WERI-Rb-1 (cell line): ENCODE measurements around the gene SRSF1.

Experiments used
- DNase-seq: peaks from one replicate; pipeline ENCODE4 v3.0.0-alpha.2; 2020
- H3K27ac ChIP-seq: fragments of 250-450 bp; sonication (Bioruptor Pico); 2 replicates; pipeline ENCODE4 v1.5.1; 2020; ENCODE audit warnings: mild to moderate bottlenecking, moderate library complexity
- H3K27me3 ChIP-seq: fragments of 250-450 bp; sonication (Bioruptor Pico); 2 replicates; pipeline ENCODE4 v1.5.1; 2021; ENCODE audit warnings: mild to moderate bottlenecking, low read depth, moderate library complexity; ENCODE audit not compliant: insufficient read depth, severe bottlenecking
- H3K36me3 ChIP-seq: fragments of 250-450 bp; sonication (Bioruptor Pico); 2 replicates; pipeline ENCODE4 v1.5.1; 2020; ENCODE audit warnings: mild to moderate bottlenecking, moderate library complexity
- H3K4me3 ChIP-seq: 2 replicates; pipeline ENCODE4 v1.5.1; 2011; ENCODE audit warnings: low read depth, mild to moderate bottlenecking, control low read depth, low read length
- H3K9me3 ChIP-seq: fragments of 250-450 bp; sonication (Bioruptor Pico); 2 replicates; pipeline ENCODE4 v1.5.1; 2021; ENCODE audit warnings: mild to moderate bottlenecking, moderate library complexity; ENCODE audit not compliant: severe bottlenecking
- TF ChIP-seq, protein P1 (sequence below): IDR thresholded peaks from 2 replicates; pipeline ENCODE4 v1.5.1; 2011; ENCODE audit warnings: low read depth, mild to moderate bottlenecking, control low read depth, inconsistent platforms, low read length

Gene SRSF1, protein sequence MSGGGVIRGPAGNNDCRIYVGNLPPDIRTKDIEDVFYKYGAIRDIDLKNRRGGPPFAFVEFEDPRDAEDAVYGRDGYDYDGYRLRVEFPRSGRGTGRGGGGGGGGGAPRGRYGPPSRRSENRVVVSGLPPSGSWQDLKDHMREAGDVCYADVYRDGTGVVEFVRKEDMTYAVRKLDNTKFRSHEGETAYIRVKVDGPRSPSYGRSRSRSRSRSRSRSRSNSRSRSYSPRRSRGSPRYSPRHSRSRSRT

DNA sequence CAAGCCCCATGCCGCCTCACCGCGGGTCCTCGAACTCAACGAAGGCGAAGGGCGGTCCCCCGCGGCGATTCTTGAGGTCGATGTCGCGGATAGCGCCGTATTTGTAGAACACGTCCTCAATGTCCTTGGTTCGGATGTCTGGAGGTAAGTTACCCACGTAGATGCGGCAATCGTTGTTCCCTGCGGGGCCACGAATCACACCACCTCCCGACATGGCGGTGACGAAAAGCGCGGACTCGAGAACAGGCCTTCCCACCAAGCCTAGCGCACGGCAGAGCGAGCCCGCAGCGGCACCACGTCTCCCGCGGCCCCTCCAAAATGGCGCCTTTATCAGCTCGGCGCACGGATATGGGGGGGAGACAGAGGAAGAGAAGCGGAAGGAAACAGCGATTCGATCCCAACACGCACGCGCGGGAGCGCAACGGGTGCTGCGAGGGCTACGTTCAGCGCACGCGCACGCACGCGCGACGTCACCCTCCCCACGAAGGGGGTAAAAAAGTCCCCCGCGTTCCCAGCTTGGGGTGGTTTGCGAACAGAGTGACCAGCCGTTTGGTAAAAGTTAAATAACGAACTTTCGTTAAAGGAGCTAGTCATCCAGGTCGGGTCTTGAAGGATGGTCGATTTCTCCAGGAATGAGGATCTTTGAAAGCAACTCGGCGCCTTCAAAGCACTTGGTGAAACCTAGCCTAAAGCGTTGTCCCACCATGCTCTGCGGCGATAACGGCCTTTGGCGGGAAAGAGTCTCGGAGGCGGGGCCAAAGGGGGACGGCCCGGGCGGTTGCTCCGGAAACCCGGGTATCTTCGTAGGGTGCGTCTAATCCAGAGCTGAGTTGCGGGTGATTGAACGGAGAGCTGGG, at the start of gene SRSF1:
TSS of gene SRSF1 (minus strand) at position 323 of the 857 bp plus-strand sequence. CDS start at position 214, 109 bp downstream.
- TF ChIP-seq, protein P1, sequence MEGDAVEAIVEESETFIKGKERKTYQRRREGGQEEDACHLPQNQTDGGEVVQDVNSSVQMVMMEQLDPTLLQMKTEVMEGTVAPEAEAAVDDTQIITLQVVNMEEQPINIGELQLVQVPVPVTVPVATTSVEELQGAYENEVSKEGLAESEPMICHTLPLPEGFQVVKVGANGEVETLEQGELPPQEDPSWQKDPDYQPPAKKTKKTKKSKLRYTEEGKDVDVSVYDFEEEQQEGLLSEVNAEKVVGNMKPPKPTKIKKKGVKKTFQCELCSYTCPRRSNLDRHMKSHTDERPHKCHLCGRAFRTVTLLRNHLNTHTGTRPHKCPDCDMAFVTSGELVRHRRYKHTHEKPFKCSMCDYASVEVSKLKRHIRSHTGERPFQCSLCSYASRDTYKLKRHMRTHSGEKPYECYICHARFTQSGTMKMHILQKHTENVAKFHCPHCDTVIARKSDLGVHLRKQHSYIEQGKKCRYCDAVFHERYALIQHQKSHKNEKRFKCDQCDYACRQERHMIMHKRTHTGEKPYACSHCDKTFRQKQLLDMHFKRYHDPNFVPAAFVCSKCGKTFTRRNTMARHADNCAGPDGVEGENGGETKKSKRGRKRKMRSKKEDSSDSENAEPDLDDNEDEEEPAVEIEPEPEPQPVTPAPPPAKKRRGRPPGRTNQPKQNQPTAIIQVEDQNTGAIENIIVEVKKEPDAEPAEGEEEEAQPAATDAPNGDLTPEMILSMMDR = no peak

DNA sequence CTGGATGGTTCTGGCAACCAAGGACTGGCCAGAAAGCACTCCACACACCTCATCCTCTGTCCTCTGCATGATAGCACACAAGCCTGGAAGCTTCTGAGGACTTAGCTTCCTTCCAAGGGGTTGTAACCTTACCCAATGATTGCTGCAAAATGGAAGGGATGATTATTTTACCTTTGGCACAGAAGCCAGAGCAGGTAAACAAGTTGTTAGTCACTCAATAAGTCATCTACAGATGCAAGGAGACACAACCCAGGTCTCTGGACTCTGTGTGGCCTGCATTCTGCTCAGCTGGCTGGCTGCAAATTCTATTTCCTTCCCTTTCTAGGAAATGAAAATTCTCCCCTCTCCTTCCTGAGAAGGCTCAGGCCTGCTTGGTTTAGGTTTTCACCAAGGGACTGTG, 49.4 kb upstream of the SRSF1 start:
- Histone ChIP-seq H3K9me3 (no peaks in the 10 kb centered on the region), H3K27me3 (no peaks in the 10 kb centered on the region), H3K4me3 (no peak overlapping the region), H3K36me3 (no peaks in the 10 kb centered on the region), H3K27ac (no peak overlapping the region)
- TF ChIP-seq, protein P1 = no peak
- DNase-seq = no peak

More for the DNA sequence above, at the start of gene SRSF1:
- H3K4me3 ChIP-seq = peak within 1 kb of the TSS; percentile 100
- DNase-seq = peak; percentile 99
- H3K27ac ChIP-seq = peak within 1 kb of the TSS; percentile 99
- H3K9me3 ChIP-seq = peaks cover 6% of the 10 kb centered on the region
- H3K36me3 ChIP-seq = peaks cover 52% of the 10 kb centered on the region
- H3K27me3 ChIP-seq = no peaks in the 10 kb centered on the region

DNA sequence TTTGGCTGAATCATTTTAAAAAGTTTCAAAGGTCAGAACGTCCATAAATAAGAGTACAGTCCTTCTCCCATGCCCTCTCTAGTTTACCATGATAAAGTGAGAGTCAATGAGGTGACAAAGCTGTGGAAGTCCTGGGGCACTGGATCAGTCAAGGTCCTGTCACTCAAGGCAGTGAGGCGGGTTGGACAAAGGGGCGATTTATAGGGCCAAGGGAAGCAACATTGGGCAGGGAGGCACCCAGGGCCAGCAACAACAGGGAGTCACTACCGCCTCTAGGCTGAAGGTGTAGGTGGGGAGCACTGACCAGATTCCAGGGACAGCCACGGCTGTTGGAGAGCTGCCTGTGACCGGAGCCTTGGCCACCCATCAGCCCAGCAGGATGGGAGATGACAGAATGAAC, 47.6 kb upstream of the SRSF1 start:
- no peak for DNase-seq
- no peaks in the 10 kb centered on the region for H3K27me3 ChIP-seq
- H3K4me3 ChIP-seq = no peak overlapping the region
- H3K36me3 ChIP-seq = no peaks in the 10 kb centered on the region
- TF ChIP-seq, protein P1 = no peak
- H3K9me3 ChIP-seq = no peaks in the 10 kb centered on the region
- H3K27ac ChIP-seq = no peak overlapping the region

DNA sequence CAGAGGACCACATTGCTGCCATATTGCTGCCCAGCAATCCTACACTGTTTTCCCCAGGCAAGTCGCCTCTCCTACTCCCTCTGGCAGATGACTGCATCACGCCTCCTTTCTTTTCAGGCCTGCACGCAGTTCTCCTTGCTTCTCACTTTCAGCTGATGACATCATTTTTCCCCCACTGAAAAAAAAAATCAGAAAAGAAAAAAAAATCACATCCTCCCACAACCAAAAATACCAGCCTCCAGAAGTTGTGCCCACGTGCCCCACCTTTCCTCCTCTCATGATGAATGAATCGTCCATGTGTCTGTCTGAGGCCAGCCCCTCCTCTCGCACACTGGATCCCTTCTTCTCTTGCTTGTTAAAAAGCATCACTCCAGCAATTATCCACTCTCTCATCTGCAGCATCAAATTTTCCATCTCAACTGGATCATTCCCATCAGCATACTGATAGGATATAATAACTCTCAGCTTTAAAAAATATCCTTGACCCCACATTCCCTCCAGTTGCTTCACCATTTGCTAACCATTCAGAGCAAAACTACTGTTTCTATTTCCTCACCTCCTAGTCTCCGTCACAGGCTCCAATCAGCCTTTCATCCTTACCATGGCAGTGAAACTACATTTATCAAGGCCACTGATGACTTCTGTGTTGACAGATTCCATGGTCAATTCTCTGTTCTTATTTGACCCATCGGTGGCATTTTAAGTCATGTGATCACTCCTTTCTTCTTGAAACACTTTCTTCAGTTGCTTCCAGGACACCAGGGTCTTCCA, 46.1 kb upstream of the SRSF1 start:
- H3K27me3 ChIP-seq = no peaks in the 10 kb centered on the region
- TF ChIP-seq, protein P1 = no peak
- no peak overlapping the region for H3K4me3 ChIP-seq
- no peak overlapping the region for H3K27ac ChIP-seq
- DNase-seq = no peak
- H3K9me3 ChIP-seq = no peaks in the 10 kb centered on the region
- H3K36me3 ChIP-seq = no peaks in the 10 kb centered on the region

DNA sequence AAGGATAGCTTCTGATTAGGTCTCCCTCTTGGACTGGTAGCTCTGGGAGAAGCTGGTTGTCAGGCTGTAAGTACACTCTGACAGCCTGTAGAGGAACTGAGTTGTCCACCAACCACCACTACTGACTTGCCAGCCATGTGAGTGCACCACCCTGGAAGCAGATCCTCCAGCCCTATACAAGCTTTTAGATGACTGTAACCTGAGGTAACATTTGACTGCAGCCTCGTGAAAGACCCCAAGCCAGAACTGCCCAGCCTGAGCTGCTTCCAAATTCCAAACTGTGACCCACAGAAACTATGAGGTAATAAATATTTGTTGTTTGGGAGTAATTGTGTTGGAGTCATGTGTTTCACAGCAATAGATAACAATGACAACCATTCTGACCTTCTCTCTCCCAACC, 45.4 kb upstream of the SRSF1 start:
- DNase-seq = no peak
- Histone ChIP-seq H3K4me3 (no peak overlapping the region), H3K27ac (no peak overlapping the region), H3K27me3 (no peaks in the 10 kb centered on the region), H3K9me3 (no peaks in the 10 kb centered on the region), H3K36me3 (no peaks in the 10 kb centered on the region)
- TF ChIP-seq, protein P1 = no peak
